Stimulated activated CD4-positive, alpha-beta T cell treated with anti-CD3 and anti-CD28 coated beads, Interleukin-4, amount 100 ng/mL, for 1 hour (primary cell): ENCODE measurements around the gene RPL13.

Experiments used
- DNase-seq: peaks from one replicate; pipeline ENCODE4 v3.0.0-alpha.2; 2020

The RPL13 gene

DNA sequence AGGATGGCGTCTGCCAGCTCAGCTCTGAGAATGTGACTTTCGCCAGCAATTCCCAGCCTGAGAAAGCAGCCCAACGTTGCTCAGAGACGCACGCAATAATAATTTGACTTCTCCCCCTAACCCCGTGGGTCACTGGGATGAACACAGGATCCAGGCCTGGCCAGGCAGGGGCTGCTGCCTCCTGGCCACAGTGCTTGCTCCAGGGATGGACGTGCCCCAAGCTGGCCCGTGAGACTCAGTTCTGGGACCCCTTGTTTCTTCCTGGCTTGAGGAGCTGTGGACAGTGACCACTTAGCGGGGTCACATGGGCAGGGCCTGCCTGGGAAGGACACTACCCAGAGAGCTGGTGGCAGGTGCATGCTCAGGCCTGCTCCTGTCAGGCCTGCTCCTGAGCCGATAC lies 39.4 kb downstream of the RPL13 start:
- DNase-seq: no peak

DNA sequence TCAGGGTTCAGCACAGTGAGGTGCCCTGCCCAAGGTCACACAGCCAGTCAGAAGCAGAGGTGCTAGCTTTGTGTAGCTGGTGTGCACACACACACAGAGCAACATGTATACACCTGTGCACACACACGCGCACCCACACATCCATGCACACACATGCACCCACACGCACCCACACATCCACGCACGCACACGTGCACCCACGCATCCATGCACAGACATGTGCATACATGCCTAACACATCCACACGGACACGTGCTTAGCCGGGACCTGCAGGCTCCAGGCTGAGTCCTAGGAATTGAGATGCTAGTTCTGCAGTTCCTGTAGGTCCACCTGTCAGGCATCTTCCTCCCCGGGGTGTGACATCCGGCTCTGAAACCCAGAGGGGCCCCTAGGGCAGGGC lies 39.9 kb downstream of the RPL13 start:
- no peak for DNase-seq

DNA sequence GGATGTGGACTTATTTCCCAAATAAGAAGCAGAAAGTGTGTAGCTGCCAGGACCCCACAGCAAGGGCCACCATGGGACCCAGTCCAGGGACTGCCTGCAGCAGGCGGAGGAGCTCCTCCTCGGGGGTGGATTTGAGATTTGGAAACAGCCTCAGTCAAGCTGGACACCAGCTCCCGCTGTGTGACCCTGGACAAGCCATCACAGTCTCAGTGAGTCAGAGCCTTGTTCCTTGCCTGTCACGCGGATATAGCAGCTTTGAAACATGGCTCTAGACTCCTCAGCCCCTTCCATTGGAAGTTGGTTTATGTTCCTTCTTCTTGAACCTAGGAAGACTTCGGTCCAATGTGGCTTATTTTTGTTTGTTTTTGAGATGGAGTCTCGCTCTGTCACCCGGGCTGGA lies 40.5 kb downstream of the RPL13 start:
- DNase-seq: no peak

DNA sequence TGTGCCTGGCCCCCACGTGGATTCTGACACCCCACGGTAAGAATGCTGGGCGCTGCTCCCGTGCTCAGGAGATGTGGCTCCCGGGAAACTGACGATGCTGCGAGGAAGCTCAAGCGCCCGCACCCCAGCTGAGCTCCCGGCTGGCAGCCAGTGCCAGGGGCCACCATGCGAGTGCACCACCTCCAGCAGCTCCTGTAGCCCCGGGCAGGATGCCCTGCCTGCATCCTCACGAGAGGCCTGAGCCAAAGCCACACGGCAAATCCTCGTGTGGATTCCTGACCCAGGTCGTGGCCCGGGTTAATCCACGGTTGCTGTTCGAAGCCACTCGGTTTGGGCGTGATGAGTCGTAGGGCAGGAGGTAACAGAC lies 41.4 kb downstream of the RPL13 start:
- DNase-seq: no peak

DNA sequence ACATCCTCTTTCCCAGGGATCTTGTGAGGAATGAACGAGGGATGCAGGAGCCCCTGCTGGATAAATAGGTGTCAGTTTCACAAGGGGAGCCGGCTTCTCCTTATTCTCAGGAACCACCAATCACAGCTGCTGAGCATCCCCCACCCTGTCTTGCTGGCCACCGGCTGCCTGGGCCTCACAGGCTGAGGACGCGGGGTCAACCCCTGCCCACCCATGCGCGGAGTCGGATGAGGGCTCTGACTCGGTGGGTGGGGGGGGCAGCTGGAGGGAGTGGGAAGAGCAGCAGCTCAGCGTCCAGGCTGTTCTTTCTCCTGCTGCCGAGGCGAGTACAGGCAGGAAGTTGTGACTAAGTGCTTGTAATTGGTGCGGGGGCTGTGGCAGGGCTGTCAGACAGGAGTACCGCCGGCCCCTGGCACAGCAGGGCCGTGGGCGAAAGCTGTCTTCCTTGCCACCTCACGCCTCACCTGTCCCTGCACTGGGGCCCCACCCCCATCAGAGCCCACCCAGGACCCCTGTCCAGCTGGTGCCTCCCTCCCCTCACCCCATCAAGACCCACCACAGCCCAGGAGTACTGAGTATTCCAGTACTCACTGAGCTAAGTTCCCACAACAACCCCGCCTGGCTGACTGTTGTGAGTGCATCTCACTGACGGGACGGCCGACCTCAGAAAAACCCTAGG lies 41.9 kb downstream of the RPL13 start:
- DNase-seq: peak; percentile 73

DNA sequence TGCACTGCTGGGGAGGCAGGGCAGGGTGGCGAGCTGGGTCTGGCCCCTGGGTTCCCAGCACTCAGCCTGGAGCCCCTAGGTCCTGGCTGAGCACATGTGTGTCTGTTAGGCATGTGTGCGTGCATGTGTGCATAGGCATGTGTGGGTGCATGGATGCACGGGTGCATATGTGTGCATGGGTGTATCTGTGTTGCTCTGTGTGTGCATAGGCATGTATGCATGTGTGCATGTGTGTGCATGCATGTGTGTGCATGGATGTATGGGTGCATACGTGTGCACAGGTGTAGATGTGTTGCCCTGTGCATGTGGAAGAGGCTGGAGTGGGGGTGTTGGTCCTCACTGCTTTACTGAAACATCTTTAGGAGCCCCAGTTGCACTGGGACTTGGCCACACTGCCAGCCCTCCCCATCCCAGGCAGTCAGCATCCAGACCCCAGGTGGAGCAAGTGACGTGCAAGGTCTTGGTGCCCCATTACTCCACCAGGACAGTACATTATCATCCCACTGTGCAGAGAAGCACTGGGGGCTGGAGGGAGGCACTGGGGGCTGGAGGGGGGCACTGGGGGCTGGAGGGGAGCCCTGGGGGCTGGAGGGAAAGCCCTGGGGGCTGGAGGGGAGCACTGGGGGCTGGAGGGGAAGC lies 42.6 kb downstream of the RPL13 start:
- DNase-seq: no peak

DNA sequence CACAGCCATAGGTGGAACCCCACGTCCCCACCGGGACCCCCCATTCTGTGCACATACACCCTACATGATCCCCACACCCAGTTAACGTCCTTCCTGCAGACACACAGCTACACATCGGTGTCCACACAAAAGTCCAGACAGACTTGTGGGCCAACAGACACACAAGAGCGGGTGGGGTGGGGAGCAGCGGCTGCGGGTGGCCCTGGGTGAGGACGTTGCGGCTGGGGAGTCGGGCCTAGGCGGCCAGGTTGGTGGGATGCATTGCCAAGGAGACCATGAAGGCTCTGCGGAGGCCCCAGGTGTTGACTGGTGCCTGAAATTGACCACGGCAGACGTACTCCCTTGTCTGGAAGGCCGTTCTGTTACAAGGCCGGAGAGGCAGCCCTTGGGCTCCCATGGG lies 44.3 kb downstream of the RPL13 start:
- no peak for DNase-seq

DNA sequence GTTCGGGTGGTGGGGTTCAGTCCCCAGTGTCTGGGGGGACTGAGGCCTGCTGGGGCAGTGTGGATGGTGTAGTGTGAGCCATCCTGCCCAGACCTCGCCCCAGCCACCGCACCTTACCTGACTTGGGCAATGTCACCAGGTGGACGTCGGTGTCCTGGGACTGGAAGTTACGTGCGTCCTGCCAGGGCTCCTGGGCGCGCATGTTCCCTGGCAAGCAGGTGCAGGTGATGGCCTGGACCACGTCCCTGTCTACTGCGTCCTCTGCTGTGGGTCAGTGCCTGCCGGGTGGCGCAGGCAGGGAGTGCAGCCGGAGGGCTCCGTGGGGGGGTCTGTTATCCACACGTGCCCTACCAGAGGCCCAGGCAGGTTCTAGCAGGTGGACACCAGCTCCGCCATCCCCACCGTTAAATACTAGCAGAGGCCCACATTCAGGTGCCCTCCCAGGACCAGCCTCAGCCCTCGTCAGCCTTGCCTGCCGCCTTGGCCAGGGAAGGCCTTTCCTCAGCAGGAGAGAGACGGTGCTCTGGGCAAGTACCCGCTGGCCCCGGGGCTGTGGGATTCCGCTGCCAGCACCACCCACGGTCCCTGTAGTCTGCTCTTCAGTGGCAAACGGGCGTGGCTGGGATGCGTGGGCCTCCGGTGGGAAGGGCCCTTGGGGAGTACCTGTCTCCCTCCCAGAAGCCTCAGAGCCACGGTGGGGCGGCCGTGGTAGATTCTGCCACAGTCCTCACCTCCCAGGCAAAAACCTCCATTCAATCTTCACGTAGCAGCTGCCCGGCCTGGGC lies 44.9 kb downstream of the RPL13 start:
- DNase-seq: no peak

DNA sequence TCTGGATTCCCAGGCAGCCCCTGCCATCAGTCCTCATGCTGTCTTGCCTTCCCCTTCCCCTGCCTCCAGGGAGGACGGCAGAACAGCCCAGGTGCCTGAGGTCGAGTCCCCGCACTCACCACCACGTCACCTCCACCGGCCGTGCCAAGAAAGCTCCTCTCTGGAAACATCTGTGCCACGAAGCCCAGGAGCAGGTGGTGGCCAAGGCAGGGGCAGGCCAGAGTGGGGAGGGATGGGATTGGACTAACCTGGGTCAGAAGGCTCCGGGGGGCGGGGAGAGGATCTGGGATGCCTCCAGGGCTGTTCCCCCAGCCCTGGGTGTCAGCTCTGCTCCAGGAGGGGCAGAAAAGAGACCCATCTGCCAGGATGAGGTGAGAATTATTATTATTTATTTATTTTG lies 45.5 kb downstream of the RPL13 start:
- no peak for DNase-seq

DNA sequence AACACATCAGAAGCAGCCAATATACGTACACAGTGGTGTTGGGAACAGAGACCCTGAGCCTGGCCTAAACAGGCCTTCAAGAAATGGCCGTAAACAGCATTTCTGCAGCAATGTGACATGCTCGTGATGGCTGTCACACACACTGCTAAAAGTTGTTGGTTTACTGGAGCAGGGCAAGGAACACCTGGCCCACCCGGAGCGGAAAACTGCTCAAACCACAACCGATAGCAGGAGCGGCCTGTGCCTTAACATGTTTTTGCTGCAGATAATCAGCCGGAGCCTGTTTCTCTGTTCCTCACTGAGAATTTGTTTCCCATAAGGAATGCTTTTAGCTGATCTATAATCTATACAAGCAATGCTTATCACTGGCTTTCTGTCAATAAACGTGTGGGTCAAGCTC lies 47.0 kb downstream of the RPL13 start:
- DNase-seq: no peak

DNA sequence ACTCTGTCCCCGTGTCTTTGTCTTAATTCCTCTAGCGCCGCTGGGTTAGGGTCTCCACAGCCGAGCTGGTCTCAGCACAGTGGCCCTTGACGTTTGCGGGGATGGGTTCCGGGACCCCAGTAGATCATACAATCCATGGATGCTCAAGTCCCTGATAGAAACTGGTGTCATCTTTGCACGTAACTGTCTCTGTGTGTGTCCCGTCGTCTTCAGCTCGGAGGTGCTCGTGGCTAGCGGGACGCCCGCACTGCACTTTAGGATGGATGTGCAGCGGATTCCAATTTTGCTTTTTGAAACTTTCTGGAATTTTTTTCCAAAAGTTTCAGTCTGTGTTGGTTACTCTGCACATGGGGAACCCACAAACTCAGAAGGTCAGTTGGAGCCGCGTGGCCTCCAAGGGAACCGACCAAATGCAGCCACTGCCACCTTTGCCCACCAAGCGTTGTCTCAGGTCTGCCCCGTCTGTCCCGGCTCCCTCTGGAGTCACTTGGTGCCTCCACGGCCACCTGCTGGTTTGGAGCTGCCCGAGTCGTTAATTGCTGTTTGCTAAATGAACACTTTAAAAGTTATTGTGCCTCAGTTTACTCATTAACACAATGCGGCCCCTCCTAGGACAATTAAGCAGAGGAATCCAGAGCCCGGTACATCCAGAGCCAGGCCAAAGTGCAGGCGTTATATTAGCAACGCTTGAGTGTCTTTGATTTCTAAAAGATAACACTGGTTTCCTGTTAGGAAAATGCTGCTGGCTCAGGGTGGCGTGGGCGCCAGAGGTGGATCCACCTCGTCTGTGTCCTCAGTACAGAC lies 47.7 kb downstream of the RPL13 start:
- no peak for DNase-seq

DNA sequence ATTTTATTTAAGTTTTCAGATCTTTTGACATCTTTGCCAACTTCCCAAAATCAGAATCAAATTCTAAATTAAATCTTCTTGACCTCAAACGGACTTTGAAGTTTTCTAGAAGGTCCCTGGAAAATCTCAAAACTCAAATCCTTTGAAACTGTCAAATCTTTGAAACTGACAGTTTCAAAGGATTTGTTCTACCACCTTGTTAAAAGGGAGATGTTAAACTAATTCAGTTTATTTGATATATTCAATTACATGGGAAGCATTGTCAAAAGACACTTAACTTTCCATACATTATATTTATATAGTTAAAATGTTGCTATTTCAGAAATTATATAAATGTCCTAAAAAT lies 49.6 kb downstream of the RPL13 start:
- DNase-seq: no peak

DNA sequence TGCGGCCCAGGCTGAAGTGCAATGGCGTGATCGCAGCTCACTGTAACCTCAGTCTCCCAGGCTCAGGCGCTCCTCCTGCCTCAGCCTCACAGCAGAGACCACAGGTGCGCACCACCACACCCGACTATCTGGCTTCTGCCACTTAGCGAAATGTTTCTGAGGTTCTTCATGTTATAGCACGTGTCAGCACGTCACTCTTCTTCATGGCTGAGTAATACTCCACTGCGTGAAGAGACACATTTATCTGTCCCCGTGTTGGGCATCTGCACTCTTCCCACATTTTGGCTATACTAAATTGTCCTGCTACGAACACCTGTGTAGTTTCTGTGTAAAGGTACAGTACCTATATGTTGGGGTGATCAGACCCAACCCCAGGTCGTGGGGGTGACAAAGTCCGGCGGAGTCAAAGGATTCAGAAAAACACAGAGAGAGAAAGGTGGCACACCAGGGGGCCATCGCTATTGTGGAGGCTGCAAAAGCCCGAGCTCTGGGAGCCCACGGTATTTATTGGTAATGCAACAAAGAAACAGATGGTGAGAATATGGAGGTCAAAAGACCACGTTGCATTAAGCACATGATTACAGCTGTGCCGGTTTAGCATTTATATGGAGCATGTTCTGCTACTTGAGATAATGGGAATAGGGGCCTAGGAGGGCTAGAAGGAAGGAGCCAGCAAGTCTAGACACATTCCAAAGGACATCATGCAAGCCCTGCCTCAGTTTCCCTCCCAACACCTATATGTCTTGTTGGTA lies 52.1 kb downstream of the RPL13 start:
- DNase-seq: no peak

DNA sequence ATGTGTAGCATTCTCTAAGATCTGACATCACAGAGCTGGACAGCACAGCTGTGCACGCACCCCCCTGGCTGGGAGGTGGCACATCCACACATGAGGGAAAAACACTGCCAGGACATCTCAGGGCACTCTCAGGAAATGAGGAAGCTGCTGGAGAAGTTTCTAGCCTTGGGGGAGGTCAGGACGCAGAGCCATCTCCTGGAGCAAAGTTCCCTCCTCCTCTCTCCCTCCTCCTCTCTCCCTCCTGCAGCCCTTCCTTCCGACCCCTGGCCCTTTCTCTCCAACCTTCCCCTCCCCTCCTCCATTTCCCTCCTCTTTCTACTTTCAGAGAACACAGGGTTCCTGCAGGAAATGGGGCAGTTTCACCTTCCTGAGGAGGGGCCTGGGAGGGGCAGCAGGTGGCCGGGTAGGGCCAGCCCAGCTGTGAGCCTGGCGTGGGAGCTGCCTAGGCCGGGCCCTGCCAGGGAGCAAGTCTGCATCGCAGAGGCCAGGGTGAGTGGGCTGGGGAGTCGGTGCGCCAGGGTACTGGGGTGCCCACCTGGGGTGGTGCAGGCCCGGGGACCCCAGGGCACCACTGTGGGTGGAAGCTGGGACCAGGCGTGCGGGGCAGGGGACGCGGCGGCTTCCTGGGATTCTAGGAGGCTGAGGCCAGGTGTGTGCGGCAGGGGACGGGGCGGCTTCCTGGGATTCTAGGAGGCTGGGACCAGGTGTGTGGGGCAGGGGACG lies 52.9 kb downstream of the RPL13 start, which contains the start of gene DPEP1:
DPEP1 (plus strand) TSS at position 412 of the 723 bp plus-strand sequence. CDS start 16,769 bp downstream, outside the sequence.
- DNase-seq: no peak

DNA sequence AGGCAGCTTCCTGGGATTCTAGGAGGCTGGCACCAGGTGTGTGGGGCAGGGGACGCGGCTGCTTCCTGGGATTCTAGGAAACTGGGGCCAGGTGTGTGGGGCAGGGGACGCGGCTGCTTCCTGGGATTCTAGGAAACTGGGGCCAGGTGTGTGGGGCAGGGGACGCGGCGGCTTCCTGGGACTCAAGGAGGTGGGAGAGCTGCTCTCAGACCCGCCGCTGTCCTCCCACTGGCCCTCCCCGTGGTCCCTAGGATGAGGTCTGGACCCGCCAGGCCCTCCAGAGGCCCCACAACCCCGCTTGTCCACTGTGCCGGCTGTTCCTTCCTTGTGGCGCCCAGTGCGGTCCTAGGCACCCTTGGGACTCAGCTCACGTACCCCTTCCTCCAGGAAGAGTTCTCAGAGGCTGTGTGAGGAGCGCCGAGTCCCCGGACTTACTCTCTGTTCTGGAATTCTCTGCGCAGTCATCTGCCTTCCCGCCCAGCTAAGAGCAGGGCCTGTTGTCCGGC lies 53.5 kb downstream of the RPL13 start:
- DNase-seq: no peak
